ENCODE data around the gene C16orf96.

Gene C16orf96

DNA sequence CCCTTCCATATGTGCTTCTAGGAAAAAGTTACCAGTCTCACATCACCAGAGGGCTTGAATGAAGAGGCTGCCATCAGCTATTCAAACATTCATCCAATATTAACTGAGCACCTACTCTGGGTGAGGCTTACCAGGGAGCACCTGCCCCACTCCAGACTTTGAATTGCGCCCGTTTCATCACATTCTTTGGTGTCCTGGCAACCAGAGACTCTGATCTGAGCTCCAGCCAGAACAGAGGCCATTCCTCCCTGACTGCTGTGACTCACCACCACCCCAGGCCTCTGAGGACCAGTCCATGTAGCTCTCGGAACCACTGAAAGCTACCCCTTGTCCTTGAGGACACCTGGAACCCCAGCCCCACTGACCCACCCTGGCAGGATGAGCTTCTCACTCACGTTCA, at the start of gene C16orf96:
C16orf96 (plus strand) TSS at position 229 of the 400 bp plus-strand sequence; CDS start at position 379, 150 bp downstream.
- DNase-seq = no peak

DNA sequence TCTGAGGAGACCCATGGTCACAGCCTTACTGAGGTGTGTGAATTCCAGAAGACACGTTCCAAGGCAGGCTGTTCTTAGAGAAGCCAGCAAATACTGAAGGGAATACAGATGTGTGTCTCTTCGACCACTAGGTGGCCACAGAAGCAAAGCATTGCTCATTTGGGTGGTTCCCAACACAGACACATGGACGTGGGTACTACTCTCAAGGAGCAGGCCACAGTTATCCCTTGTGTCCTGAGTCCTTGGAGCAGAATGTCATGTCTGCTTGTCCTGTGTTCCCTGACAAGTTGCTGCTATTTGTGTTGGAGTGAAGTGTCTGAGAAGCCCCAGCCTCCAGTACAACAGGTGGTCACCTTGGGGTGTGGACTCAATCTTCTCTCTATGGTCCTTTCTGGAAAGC, 49.7 kb upstream of the C16orf96 start:
- DNase-seq = peak; percentile 53 to 70

DNA sequence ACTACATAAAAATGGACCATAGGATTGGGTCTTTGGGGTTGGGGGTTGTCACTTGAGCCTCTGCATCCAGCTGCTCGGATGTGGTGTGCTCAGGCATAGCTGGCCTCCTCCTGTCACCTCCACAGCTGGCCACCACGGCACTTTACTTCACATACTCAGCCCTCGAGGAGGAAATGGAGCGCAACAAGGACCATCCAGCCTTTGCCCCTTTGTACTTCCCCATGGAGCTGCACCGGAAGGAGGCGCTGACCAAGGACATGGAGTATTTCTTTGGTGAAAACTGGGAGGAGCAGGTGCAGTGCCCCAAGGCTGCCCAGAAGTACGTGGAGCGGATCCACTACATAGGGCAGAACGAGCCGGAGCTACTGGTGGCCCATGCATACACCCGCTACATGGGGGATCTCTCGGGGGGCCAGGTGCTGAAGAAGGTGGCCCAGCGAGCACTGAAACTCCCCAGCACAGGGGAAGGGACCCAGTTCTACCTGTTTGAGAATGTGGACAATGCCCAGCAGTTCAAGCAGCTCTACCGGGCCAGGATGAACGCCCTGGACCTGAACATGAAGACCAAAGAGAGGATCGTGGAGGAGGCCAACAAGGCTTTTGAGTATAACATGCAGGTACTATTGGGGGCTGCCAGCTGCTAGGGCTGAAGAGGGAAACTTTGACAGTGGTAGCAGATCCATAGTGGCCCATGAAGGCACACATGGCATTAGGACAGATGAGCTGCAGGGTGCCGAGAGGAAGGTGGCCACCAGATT, 48.4 kb upstream of the C16orf96 start:
- DNase-seq = no peak

DNA sequence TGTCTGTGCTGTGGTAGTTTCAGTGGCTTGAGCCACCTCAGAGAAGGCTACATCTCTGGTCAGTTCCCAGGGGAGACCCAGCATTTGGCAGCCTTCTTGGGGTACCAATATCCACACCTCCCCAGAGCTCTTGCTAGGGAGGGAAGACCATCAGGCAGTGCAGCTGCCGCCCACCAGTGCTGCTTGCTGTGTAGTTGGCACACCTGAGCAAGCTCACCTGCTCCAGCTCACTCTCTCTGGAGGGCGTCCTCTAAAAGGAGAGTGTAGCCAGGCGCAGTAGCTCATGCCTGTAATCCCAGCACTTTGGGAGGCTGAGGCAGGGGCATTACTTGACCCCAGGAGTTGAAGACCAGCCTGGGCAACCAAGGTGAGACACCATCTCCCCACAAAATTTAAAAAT, 47.3 kb upstream of the C16orf96 start:
- DNase-seq = no peak

DNA sequence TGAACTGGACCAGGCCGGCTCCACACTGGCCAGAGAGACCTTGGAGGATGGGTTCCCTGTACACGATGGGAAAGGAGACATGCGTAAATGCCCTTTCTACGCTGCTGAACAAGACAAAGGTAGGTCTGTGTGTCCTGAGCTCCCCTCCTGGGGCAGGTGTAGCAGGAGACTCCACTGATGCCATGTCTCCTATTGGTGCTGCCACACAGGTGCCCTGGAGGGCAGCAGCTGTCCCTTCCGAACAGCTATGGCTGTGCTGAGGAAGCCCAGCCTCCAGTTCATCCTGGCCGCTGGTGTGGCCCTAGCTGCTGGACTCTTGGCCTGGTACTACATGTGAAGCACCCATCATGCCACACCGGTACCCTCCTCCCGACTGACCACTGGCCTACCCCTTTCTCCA, 46.7 kb upstream of the C16orf96 start:
- DNase-seq = no peak

DNA sequence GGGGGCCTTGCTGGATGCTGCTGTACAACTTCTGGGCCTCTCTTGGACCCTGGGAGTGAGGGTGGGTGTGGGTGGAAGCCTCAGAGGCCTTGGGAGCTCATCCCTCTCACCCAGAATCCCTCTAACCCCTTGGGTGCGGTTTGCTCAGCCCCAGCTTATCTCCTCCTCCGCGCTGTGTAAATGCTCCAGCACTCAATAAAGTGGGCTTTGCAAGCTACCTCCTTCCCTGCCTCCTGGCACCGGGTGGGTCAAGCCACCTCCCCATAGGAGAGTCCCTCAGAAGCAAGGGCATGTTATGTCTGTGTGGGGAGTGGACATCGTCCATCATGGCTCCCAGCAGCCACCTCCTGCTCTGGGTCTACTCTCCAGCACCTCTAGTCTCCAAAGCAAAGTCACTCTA, 46.0 kb upstream of the C16orf96 start:
- no peak for DNase-seq

DNA sequence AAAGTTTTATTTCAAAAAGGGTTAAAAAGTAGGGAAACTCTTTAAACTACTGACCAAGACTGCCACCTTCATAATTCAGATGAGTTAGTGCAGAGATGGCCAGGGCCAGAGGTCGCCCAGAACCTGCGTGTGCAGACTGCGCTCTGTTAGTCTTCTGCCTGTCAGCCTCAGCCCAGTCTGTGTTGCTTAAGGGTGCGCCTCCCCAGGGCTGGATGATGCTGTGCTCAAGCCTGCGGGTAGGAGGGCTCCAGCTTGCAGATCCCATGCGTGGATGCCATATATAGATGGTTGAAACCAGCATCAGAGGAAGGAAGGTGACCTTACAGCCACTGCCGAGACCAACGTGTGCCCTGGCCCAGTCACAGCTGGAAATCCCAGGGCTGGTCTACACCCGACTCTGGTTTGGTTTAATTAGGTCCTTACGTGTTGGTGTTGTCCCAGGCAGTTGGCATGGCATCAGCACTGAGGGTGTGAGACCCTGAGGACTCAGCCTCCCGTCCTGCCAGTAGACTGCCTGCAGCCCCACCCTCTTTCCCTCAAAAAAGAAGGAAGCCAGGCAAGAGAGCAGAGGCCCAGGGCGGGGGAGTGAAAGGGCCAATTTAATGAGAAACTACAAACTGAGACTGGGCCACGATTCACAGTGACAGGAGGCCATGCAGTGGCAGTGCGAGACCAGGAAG, 45.3 kb upstream of the C16orf96 start:
- DNase-seq = no peak

DNA sequence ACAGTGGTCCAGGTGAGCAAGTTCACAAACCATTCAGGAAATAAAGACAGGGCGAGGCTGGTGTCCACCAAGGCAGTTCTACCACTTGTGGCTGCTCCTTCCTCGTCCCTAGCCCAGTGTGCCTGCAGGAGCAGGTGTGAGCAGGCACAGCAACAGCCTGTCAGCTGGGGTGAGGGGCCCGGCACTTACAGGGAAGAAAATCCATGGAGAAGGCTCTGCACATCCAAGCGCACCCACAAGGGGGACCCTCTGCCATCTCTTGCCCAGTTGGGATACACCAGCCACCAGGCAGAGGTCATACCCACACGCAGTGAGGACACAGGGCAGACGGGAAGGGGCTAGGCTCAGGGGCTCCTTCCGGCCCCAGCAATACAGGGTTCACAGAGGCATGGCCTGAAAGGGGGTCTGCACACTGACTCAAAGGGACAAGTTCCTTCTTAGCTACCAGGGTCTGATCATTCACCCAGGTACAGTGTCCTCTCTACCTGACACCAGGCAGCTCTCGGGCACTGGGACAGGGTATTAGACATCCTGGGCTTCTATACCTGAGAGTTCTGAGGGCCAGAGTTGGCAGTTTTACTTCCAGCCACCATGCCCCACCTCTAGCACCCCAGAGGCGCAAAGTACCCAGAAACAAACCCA, 44.6 kb upstream of the C16orf96 start:
- peak; percentile 14 to 17 for DNase-seq

DNA sequence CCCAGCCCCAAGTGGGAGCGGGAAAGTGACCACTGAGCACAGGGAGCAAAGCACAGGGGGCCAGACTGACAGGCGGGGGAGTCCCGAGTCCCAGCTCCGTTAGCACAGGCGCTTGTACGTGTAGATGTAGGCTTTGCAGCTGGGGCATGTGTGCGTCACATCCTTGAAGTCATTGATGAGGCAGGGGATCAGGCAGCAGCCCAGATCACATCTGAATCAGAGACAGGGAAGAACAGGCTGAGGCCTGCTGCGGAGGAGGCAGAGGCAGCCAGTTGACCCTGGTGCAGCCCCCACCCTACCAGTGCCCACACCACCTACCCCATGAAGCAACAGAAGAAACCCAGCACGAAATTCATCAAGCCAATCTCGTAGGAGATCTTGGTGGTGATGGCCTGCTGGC, 43.7 kb upstream of the C16orf96 start:
- DNase-seq = no peak

DNA sequence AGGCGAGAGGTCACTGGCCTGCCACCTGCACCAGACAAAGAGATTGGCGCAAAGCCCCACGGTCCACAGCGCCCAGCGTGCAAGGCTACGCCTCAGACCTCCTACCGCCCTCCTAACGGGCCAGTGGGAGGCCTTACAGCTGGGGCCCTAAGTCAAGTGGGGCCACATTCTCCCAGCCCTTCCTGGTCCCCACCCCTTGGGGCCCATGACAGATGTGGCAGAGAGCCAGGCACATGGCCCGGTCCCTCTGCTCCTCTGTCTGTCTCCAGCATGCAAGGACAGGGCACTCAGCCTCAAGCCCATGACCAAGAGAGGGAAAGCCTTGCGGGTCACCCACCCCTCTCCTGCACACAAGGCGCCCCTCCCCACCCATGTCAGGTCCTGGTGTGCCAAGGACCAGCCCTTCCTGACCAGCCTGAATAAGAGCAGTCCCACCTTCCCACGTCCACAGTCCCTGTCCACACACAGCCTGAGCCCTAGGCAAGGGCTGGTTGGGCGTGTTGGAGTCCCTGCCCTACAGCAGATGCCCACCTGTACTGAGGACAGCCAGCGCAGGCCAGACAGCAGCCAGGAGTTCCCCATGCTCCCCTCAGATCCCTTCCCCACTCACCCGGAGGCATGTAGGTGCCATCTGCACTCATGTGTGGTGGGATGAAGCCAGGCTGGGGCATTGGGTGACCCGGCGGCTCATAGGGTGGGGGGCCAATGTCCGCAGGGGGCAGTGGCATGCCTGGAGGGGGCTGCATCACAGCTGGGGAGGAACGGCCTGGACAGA, 42.9 kb upstream of the C16orf96 start:
- DNase-seq = no peak

DNA sequence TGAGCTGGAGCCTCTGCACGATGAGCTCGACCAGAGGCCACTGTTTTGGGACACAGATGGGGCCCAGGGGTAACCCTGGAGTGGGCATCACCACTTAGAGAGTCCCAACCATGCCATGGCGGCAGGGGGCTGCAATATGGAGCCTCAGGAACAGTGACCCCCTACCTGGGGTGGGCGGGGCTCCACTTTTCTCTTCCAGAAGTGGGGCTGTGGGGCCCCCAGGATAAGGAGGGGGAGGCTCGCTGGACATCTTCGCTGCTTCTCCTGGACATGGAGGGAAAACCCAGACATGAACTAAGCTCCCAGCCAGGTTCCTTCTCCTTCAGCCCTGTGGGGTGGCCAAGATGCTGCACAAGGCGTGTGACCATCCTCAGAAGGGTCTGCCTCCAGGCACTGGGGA, 42.3 kb upstream of the C16orf96 start:
- no peak for DNase-seq

DNA sequence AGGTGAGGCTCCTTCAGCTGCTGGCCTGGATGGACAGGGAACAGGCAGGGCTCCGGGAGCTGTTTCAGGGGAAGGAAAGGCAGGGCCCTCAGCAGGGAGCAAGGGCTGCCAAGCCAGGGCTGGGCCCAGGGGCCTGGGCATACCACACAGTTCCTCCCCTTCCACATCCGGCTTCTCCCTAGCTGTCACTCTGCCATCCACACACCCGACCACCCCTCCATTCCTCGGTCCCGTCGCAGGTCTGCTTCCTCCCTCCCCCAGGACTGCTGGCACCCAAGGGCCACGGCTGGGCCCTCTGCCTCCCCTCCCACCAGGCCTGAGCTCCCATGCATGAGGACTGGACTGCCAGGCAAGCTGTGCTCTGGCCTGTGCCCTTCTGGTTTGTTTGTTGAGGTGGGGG, 41.5 kb upstream of the C16orf96 start:
- DNase-seq = no peak

DNA sequence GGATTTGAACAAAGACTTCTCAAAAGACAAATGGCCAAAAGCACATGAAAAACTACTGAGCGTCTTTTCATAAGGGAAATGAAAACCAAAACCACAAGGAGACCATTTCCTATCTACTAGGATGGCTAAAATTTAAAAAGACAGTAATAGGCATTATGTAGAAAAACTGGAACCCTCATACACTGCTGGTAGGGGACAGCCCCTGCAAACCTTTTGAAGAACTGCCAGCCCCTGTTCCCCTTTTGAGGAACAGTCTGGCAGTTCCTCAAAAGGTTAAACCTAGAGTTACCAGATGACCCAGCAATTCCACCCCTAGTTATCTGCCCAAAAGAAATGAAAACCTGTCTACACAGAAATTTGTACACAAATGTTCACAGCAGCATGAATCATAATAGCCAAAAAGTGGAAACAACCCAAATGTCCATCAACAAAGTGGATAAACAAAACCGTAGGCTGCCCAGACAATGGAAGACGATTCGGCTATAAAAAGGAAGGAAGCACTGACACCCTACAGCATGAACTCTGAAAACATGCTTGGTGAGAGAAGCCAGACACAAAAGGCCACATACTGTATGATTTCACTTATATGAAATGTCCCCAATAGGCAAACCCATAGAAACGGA, 40.4 kb upstream of the C16orf96 start:
- peak; percentile 80 to 81 for DNase-seq

DNA sequence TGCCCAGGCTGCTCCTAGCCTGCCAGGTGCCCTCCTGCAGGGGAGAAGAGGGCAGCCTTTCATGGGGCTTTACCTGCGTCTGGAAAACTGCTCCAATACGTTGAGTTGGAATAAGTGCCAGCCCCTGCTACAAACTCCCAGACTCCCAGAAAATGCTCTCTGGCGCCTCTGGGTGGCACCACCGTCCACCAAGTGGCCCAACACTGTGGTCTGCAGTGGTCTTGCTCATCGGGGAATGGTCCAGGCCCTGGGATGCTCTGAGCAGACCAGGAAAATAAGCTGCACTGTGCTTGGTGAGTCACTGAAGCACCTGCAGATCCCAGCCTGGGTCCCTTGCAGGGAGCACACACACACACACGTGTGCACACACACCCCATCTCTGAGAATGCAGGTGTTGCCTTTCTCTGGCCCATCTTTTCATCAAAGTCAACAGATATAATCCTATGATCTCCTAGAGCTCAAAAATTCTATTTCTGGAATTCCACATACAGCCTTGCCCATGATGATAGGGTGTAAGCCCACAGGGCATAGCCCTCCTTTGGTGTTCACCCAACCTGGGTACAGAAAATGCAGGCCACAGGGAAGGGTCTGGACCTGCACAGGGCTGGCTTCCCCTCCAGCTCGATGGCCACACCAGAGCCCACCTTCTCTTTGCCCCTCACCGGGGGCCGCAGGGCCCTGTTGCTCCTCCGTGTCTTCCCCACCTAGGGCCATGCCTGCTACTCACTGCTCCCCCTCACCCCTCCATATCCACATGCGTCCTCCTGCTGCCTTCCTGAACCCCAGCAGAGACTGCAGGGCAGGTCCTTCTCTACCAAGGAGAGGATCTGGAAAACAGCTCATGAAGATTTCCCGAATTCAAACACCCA, 38.1 kb upstream of the C16orf96 start:
- DNase-seq = no peak

DNA sequence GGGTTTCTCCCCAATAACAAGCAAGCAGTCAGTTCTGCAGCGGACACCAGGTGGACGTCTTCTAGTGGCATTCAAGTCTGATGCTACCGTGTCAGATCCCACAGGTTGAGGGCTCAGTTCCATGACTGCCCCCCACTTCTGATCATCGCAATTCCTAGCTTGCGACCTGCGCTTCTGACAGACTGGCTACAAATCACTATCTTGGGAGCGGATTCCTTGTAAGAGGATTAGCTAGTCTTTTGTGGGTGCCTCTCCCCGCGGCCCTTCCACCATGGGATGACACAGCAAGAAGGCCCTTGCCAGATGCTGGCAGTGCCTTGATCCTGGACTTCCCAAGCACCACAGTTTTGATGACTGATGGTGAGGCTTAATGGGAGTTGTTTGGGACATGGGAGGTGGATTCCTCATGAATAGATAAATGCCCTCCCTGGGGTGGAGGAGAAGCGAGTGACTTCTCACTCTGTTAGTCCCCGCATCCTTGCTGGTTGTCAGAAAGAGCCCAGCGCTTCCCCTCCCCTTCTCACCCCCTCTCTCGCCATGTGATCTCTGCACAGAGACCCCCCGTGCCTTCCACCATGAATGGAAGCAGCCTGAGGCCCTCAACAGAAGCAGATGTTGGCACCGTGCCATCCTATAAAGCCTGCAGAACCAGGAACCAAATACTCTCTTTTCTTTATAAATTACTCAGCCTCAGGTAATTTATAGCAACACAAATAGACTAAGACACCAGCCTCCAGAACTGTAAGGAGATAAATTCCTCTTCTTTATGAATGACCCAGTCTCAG, 36.7 kb upstream of the C16orf96 start:
- DNase-seq = no peak

DNA sequence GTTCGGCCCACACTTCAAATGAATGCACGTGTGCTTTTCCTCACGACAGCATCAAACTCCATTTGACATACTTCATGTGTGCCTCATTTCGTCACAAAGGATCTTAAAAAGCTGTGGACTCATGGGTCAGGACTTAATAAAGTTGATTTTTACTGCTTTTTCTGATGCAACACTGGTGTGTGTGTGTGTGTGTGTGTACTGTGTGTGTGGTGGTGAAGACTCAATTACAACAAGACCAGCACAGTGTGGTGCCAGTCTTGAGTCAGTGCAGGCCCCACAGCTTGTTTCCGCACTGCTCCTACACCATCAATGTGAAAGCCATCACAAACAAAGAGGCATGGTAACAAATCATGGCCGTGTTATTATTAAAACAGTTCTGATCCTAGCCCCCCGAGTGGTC, 35.2 kb upstream of the C16orf96 start:
- DNase-seq = no peak

DNA sequence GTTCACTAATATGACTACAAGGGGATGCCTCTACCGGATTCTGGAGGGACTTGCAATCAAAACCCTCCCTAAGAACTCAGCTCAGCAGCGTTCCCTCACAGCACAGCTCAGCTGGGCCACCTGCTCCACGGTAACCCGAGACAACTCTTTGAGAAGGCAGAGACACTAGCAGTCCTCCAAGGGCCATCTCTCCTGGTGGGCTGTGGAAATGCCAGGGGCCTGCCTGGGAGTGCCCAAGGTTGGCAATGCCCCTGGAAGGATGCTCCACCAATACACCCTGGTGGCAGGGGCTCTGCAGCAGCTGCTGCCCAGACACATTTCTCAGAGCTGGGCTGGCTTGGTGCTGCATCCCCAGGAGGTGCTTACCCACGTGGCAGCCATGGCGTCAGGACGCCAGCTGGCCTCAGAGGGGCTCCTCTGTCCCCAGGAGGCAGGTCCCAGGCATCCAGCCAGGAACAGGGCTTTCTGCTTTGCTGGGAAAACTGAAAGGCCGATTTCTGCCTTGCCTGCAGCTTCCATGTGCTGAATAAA, 34.0 kb upstream of the C16orf96 start:
- DNase-seq = no peak

DNA sequence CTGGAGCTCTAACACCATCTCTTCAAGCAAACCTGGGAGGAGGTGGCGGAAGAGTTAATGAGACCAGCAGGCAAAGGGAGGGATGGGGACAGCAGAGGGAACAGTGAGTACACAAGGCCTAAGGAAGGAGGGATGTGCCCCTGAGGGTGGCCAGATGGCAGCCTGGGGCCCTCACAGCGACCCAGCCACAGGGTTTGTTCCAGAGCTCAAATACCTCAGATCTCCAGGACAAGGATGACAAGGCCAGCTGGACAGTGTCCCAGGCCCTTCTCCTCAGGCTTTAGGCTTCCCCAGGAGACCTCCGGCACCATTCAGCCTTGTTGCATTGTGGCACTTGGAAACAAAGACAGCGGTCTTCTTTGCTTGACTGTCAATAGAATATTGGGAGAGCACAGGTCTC, 32.5 kb upstream of the C16orf96 start:
- DNase-seq = no peak

DNA sequence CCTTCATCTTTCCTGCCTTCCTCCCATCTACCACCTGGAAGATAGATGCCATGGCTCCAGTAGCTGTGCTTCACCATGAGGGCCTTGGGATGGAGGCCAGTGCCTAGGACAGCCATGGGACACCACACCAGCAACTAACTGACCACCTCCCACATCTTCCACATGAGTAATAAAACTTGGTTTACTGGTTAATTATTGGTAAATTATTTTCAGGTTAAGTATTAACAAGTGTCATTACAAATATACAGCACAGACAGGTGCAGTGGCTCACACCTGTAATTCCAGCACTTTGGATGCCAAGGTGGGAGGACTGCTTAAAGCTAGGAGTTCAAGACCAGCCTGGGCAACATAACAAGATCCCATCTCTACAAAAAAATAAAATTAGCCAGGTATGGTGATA, 31.6 kb upstream of the C16orf96 start:
- DNase-seq = no peak

DNA sequence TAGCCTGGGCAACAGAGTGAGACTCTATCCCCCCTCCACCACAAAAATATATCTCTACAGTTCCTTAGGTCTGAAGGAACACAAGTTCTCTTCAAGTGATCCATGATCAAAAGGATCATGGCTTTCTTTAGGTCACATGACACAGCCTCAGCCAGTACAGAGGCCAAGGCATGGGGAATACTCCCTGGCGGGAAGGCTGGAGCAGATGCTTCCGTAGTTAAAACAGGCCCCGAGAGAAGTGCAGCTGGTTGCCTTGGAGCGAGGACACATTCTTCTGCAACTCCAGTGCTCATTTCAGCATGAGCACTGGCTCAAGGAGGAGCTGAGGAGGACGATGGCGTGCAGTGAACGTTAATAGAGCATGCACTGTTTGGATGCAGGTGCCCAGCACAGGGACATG, 31.1 kb upstream of the C16orf96 start:
- DNase-seq = no peak

All from AML-193 (cell line).